NK-92 treated with Interleukin-12 subunit alpha and Interleukin-12 subunit beta, amount 100 ng/mL, for 24 hours (cell line): ENCODE results near the gene PDZRN4.
"Not testable (repeated sequence)": the region's sequence is repeated elsewhere in the genome, so short reads cannot be mapped to it uniquely, and the experiment has no call there.

Experiments used
- DNase-seq: peaks from one replicate; lab custom pipeline; 2025; lab: John Stamatoyannopoulos, UW

The PDZRN4 gene

DNA sequence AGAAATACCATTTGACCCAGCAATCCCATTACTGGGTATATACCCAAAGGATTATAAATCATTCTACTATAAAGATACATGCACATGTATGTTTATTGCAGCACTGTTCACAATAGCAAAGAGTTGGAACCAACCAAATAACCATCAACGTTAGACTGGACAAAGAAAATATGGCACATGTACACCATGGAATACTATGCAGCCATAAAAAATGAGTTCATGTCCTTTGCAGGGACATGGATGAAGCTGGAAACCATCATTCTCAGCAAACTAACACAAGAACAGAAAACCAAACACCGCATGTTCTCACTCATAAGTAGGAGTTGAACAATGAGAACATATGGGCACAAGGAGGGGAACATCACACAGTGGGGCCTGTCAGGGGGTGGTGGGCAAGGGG, 97.3 kb downstream of the PDZRN4 start:
- not testable (repeated sequence) for DNase-seq

GRCh38 chr12:41286426-41286825, 98.3 kb downstream of the PDZRN4 start:
- no peak for DNase-seq

DNA sequence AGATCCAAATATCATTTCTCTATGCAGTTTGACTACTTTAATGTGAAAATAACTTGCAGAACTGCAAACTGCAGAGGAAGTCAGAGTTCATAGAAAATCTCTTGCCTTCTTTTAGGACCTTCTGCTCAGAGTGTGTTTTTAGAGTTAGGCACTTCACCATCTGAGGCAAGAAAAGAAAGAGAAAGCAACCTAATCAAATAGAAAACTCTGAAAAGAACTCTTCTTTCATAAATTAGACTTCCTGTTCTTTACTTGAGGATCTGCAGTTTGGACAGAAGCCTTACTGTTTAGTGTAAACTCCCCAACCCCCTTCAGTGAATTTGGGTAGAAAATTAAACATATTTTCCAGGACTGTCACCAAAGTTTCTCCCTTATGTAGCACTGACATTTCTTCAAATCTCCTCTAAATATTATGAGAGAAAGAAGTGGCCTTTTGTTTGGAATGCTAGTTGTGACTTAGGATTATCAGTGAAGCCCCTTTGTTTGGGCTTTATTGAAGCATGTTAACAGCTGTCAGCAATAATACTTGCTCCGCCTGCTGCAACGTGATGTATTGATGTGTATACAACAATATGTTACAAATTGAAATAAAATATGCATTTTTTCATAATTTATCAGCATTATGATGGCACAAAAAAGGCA, 99.5 kb downstream of the PDZRN4 start:
- no peak for DNase-seq

- DNase-seq, result no peak
Observed at GRCh38 chr12:41288142-41288811, 100.2 kb downstream of the PDZRN4 start.

DNA sequence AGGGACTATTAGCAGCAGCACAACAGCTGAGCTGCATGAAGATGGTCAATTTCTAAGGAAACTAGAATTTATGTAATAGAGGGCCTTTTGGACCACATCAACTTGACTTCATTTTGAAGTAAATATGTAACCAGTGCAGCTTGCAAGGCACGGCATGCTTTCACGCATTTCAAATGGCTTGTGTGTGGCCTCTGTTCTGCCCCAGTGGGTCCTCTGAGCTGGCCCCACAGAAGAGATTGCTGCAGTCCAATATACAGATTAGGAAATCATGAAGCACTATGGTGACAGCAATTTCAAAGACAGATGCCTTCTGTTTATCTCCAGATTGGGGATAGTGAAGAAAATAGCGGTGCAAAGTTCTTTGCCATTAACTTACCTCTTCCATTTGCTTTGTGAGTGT, 101.4 kb downstream of the PDZRN4 start:
- DNase-seq, result no peak

DNA sequence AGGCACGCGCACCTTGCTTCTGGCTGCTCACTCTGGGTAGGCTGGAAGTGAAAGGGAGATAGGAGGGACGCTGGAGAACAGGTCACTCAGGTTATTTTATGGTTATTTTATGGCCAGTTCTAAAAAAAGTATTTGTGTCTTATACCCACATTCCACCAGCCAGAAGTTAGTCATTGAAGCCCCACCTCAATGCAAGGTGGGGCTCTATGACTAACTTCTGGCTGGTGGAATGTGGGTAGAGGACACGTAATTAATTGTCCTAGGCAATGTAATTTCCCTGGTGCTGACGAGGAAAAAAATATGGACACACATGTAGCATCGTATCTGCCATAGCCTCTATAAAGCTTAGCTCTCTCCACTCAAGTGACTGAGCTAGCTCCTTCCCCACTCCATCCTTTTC, 104.9 kb downstream of the PDZRN4 start:
- no peak for DNase-seq

DNA sequence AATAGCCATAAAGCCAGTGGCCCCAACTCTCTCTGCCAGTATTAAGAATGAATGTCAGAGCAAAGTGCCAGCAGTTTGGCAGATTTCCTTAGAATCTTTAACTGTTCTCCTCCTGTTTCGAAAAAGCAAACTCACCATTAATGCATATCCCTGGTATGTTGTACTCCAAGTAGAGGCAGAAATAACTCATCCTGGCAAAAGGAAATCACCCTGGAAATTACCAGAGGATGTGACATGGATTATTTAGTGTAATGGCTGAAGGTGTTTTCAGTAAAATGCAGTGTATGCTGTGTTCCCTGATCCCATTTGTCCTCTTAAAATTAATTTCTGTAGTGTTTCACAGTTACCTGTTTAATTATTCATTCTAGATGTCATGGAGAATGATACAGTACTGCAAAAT, 105.3 kb downstream of the PDZRN4 start:
- DNase-seq, result no peak

GRCh38 chr12:41302979-41303403, 114.9 kb downstream of the PDZRN4 start:
- no peak for DNase-seq

DNA sequence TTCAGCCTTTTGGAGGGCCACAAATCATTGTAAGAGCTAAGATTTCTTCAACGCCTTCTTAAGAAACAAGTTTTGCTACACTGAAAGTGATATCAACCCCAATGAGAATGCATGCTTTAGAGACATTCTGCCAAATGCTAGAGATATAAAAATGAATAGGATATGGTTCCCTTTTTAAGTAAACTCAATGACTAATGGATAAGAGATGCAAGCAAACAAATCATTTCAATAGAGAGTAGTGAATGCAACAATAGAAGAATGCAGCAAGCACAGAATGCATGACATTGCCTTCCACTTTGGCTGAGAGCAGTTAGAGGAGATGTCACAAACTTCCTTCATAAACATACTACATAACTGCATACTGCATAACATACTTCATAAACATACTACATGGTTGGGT, 116.4 kb downstream of the PDZRN4 start:
- no peak for DNase-seq

GRCh38 chr12:41310367-41310766, 122.2 kb downstream of the PDZRN4 start:
- DNase-seq, result no peak

- no peak for DNase-seq
Observed at GRCh38 chr12:41311883-41312282, 123.8 kb downstream of the PDZRN4 start.

DNA sequence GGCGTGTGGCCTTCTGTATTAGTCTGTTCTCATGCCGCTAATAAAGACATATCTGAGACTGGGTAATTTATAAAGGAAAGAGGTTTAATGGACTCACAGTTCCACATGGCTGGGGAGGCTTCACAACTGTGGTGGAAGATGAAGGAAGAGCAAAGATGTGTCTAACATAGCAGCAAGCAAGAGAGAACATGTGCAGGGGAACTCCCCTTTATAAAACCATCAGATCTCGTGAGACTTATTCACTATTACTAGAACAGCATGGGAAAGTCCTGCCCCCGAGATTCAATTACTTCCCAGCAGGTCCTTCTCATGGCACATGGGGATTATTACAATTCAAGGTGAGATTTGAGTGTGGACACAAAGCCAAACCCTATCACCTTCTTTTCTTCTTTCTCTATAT, 124.3 kb downstream of the PDZRN4 start:
- not testable (repeated sequence) for DNase-seq

DNA sequence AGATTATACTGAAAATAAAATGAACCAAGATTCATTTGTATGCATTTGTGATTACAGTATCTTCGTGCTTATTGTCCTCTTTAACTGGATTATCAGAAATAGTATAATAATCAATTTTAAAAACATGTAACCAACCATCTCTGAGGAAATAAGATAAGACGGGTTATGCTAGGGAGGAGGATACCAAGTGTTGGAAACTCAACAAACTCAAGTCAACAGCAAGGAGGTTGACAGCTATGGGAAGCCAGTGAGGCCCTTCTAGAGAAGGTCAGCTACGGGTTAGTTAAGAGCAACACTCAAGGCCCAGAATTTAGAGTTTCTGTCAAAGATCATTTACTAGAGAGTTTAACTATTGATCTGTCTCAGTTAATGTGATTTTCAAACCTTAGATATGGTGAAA, 137.2 kb downstream of the PDZRN4 start:
- no peak for DNase-seq

DNA sequence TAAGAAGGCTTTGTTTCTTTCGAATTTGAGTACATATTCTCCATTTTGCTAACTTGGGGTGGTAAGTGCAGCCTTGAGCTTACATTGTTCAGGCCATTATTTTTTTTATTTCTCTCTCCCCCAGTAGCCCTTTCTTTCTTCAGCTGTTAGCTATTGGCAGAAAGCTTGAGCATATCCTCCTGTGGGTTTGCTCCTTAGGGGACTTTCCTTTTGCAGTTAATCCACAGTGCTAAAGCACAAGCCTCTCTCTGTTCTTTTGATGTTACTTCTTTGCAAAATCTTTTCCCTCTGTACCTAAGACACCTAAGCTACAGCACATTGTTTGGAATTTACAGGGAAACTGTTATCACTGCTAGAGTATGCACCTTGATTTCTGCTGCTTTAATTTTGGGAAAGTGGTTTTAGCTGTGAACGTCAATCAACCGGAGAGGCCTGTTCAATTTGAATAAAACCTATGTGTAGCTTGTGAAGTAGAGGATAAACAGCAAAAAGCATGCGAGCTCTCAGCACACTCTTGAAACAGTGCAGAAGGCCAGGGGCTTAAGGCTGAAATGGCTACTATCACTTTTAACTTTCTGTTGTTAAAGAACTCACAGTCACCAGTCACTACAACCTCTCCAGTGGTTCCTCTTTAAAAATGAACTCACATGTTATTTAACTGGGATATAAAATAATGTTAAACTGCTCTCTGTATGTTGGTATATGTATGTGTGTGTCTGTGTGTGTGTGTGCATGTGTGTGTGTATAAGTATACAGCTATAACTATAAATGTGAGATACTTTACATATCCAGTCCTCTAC, 139.2 kb downstream of the PDZRN4 start:
- DNase-seq, result no peak

GRCh38 chr12:41333974-41334373, 145.9 kb downstream of the PDZRN4 start:
- DNase-seq, result no peak

GRCh38 chr12:41334390-41334789, 146.3 kb downstream of the PDZRN4 start:
- no peak for DNase-seq

GRCh38 chr12:41336041-41336549, 148.0 kb downstream of the PDZRN4 start:
- no peak for DNase-seq

- no peak for DNase-seq
Observed at GRCh38 chr12:41339784-41340183, 151.7 kb downstream of the PDZRN4 start.

DNA sequence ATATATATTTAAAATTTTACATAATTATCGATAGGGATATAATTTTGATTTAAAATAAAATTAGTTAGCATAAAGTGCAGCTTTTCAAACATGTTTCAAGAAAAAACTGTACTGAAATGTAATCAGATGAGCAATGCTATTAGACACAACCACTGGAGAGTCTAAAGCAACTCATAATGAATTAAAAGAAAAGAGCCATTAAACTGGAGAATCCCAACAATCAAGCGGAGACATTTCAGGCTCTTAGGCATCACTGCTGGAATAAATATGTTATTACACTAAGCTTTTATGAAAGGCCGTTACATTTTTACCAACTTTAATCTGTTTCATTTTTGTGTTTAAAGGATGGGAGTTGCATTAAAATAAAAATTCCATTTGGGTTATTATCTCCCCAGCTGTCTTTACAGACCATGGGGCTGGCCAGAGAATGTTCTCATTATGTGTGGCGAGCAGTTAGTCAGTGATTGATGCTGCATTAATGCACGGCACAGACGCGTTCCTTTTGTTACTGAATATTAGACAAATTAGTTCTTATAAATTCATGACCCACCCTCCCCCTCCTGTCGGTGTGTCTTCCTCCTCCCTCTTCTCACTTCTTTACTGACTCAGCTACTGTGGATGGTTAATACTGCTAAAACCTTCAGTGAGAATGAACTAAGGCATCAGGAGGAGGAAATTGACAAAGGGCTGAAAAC, 156.8 kb downstream of the PDZRN4 start:
- no peak for DNase-seq

DNA sequence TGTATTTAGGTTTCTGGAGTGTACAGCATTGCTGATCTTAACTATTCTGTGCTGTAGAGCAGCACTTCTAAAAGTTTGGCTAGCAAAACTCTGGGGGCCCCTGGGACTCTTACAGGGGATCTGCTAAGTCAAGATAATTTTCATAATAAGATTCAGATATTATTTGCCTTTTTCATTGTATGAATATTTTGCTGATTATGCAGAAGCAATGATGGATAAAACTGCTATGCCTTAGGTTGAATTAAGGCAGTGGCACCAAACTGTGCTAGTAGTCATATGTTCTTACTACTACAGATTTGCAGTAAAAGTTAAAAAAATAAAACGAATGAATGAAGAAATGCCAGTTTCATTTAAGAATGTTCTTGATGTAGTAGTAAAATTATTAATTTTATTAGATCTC, 160.1 kb downstream of the PDZRN4 start:
- no peak for DNase-seq

- no peak for DNase-seq
Observed at GRCh38 chr12:41356181-41356580, 168.1 kb downstream of the PDZRN4 start.

DNA sequence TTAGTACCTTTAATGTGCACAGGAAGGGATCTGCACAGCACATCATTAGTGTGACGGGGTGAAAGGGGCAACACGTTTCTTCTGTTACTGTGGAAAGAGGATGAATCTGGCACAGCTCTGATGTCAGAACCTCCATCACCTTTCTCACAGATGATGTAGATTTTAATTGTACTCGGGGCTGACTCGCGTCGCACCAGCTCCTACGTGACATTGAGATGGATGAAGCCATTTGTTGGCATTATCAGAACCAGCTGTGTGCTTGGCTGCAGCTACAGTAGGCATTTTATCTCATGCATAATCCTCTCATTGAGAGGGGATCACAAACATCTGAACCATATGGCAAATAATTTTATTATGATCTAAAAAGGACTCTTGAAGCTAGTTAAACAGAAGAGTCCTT, 173.6 kb downstream of the PDZRN4 start:
- DNase-seq, result no peak
